Inflammatory macrophage treated with lipopolysaccharide for 4 hours (primary cell): ENCODE results near the gene HMCN2.
A peak's percentile ranks its signal among the peaks of the same experiment; 100 is the strongest.

Experiments used
- DNase-seq: peaks from one replicate; pipeline ENCODE4 v3.0.0-alpha.2; 2020

The HMCN2 gene

DNA sequence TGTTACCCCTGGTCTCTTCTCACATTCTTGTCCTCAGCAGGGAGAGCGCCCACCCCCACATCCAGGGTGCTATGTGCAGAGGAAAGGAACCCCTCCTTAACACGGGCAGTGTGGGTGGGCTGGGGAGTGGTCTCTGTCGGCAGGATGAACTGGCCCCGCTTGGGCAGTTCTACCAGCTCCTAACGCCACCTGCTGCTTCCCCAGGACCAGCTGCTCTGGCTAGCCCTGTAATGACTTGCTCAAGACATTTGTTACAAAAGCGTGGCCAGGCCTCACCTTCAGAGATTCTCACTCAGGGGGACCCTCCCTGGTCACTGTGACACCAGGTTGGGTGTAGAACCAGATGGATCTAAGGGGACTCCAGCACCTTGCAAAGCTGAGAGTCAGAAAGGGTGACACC is 82.4 kb downstream of the HMCN2 start:
- no peak for DNase-seq

- no peak for DNase-seq
Measured at GRCh38 chr9:130348341-130348740, 82.8 kb downstream of the HMCN2 start.

DNA sequence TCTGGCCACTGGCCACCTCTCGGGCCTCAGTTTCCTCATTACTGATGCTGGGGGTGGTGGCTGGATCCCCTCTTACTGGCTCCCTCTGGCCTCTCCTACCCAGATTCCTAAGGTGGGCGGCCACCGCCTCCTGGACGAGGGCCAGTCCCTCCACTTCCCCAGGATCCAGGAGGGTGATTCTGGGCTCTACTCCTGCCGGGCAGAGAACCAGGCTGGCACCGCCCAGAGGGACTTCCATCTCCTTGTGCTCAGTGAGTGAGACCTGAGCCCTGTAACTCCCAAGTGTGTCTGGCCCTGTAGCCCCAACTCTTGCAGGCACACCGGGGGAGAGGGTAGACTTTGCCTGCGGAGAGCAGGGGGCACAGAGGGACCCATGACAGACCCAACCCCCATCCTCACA is 83.3 kb downstream of the HMCN2 start:
- no peak for DNase-seq

- DNase-seq, result no peak
Measured at GRCh38 chr9:130349398-130349797, 83.8 kb downstream of the HMCN2 start.

DNA sequence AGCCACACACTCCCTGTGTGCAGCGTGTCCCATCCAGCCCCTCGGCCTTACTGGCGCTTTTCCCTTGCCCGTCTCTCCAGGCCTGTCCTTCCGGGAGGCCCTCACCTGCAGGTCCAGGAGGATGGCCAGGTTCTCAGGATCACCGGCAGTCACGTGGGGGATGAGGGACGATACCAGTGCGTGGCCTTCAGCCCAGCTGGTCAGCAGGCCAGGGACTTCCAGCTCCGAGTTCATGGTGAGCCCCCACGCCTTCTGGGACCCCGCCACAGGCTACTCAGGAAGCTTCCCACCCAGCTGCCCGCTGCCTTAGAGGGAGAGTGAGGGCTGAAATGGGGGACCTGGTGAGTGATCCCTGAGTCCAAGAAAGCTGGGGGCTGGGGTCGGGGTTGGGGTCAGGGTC is 85.8 kb downstream of the HMCN2 start:
- DNase-seq, result no peak

GRCh38 chr9:130352081-130352480 is 86.5 kb downstream of the HMCN2 start:
- DNase-seq, result no peak

GRCh38 chr9:130352586-130353285 is 87.2 kb downstream of the HMCN2 start:
- DNase-seq, result no peak

- DNase-seq, result no peak
Measured at GRCh38 chr9:130354378-130354777, 88.8 kb downstream of the HMCN2 start.

DNA sequence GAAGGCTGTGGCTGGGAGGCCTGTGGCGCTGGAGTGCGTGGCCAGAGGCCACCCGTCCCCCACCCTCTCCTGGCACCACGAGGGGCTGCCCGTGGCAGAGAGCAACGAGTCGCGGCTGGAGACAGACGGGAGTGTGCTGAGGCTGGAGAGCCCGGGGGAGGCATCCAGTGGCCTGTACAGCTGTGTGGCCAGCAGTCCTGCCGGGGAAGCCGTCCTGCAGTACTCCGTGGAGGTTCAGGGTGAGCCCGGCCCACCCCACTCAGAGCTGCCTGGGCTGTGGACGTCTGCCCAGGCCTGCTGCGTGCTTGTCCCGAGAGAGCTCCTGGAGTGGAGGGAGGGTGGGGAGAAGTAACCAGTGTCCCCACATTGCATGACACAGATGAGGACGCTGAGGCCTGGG is 89.2 kb downstream of the HMCN2 start:
- DNase-seq, result no peak

DNA sequence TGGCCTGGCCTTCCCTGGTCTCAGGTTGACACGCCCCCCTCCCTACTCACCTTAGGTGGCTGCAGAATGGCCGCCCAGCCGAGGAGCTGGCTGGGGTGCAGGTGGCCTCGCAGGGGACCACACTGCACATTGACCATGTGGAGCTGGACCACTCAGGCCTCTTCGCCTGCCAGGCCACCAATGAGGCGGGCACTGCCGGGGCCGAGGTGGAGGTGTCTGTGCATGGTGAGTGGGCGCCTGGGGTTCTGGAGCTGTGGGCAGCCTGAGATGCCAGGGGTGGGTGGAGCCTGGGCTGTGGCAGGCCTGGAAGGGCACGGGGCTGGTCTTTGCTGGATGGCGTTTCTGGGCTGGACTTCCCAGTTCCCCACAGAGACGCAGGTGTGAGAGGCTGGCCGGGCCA is 90.5 kb downstream of the HMCN2 start:
- DNase-seq, result no peak

DNA sequence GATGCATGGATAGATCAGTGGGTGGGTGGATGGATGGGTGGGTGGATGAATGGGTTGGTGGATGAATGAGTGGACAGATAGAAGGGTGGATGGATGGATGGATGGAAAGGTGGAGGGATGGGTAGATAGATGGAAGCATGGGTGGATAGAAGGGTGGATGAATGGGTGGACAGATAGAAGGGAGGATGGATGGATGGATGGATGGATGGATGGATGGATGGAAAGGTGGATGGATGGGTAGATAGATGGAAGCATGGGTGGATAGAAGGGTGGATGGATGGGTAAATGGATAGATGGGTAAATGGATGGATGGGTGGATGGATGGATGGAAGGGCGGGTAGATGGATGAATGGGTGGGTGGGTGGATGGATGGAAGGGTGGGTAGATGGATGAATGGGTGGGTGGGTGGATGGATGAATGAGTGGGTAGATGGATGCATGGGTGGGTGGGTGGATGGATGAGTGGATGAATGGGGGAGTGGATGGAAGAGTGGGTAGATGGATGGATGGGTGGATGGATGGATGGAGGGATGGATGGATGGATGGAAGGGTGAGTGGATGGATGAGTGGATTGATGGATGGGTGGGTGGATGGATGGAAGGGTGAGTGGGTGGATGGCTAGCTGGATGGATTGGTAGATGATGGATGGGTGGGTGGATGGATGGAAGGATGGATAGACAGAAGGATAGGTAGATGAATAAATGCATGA is 91.5 kb downstream of the HMCN2 start:
- no peak for DNase-seq

DNA sequence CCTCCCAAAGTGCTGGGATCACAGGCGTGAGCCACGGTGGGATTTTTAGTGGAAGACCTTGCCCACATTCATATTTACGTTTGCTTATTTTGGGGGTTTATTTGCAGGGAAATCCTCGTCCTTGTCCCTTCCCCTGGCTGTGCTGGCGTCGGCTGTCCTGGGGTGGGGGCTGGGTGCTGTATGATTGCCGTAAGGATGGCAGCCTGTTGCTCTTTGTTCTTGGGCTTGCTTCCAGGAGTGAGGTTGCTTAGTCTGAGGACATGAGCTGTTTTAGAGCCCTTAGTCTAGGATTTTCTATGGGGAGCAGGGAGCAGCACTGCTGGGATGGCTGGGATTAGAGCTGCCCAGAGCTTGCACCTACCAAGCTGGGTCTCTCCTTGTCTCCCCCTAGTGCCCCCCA is 93.4 kb downstream of the HMCN2 start:
- no peak for DNase-seq

DNA sequence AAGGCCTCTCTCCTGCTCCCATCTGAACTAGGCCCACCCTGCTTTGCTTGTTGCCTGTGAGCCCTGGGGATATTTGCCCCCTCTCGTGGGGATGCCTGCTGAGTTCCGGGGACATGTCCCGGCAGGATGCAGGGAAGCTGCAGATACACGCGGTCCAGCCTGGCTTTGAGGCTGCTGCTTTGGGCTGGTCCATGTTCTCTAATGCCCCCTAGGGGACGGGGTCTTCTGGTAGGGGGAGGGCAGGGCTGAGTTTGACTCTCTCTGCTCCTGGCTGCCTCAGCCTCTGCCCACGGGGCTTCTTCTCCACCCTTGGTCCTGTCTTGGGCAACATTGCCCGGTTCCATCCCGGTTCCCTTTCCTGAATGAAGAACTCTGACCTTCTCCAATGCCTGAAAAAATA is 94.3 kb downstream of the HMCN2 start:
- no peak for DNase-seq

DNA sequence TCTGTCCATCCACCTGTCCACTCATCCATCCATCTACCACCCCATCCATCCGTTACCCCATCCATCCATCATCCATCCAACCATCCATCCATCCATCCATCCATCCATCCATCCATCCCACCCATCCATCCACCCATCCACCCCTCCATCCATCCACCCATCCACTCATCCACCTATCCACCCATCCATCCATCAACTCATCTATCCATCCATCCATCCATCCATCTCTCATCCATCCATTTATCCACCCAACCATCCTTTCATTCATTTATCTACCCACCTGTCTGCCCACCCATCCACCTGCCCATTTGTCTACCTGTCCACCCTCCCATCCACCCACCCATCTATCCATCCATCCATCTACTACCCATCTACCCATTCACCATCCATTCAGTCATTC is 95.1 kb downstream of the HMCN2 start:
- no peak for DNase-seq

- DNase-seq, result no peak
Measured at GRCh38 chr9:130361873-130362362, 96.4 kb downstream of the HMCN2 start.

GRCh38 chr9:130362691-130363090 is 97.1 kb downstream of the HMCN2 start:
- no peak for DNase-seq

DNA sequence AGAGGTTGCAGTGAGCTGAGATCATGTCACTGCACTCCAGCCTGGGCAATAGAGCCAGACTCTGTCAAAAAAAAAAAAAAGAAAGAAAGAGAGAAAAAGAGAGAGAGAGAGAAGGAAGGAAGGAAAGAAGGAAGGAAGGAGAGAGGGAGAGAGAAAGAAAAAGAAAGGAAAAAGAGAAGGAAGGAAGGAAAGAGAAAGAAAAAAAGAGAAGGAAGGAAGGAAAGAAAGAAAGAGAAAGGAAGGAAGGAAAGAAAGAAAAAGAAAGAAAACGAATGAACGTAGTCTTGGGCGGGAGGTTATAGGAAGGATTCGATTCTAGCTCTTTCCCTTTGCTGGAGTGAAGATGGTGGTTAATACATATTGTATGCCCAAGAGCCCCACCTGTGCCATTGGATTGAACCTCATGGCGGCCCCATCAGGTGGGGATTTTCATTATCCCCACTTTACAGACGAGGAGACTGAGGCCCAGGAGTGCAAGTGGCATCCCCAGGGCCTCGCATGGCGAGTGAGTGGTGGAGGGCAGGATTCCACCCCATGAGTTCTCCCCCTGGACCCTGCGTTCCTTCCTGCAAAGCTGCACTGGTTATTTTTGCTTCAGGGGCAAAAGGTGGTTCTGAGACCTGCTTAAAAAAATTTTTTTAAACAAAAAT is 98.3 kb downstream of the HMCN2 start:
- no peak for DNase-seq

DNA sequence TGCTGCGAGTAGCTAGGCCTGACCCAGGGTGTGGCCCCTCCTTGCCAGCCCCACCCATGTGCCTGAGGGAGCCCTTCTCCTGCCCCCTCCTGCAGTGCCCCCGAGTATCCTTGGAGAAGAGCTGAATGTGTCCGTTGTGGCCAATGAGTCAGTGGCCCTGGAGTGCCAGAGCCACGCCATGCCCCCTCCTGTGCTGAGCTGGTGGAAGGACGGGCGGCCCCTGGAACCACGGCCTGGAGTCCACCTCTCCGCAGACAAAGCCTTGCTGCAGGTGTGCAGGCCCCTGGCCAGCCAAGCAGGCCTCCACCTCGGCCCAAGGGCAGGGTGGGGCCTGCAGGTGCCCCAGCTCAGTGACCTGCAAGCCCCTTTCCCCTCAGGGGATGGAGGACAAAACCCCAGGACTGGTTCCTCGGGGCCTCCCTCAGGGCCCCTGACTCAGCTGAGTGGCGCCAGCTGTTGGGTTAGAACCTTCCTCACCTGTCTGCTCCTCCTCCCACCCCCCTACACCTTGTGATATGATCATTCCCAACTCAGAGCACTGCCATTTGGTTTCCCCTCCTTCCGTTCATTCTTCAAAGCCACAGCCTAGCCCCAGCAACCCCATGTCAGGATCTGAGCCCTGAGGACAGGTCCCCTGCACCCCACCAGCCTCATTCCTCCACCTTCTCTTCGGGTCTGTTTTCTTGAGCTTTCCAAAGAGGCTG is 99.2 kb downstream of the HMCN2 start:
- no peak for DNase-seq

GRCh38 chr9:130365323-130365721 is 99.8 kb downstream of the HMCN2 start:
- no peak for DNase-seq

DNA sequence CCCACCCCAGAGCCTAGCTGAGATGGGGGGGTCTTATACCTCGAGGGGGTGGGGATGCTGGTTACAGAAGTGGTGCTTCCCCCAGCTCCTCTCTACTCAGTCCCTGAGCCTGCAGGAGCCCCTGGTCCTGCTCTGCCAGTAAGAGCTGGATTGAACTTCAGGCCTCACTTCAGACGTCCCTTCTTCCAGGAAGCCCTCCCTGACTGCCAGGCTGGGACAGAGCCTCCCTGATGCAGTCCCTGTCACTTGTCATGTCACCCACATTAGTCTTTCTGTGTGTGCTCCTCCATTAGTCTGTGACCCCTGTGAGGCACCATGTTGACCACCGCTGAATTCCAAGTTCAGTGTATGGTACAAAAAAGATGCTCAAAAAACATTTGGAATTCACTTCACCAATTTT is 100.5 kb downstream of the HMCN2 start:
- DNase-seq, result no peak

GRCh38 chr9:130366888-130367550 is 101.5 kb downstream of the HMCN2 start:
- no peak for DNase-seq

GRCh38 chr9:130368631-130369103 is 103.1 kb downstream of the HMCN2 start:
- DNase-seq, result peak; percentile 1

DNA sequence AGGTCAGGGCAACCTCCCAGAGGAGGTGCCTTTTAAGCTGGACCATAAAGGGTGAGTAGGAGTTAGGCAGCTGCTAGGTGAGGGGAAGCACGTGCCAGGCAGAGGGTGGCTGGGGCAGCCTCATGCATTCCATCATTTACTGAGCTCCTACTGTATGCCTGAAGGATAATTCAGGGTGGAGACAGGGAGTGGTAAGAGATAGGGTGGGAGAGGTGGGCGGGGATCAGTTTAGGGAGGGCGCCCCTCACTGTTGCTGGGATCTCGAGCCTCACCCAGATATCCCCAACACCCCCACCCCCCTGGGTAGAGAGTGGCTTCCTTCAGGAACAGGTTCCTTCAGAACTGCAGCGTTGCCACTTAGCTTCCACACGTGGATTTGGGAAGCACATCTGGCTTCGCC is 104.7 kb downstream of the HMCN2 start:
- DNase-seq, result no peak
